RWPE2 (cell line): Measurements from ENCODE around the gene RMC1.

Source experiments
- ATAC-seq: fragments of 200-7000 bp; cut with Tn5 transposase; 3 replicates; pipeline ENCODE4 v1.9.1; 2021; ENCODE audit warnings: low read depth
- DNase-seq: peaks from one replicate; pipeline ENCODE4 v3.0.0-alpha.2; 2020; ENCODE audit warnings: low spot score
- H3K27ac ChIP-seq: fragments of 450-650 bp; 2 replicates; pipeline ENCODE4 v1.5.1; 2017; ENCODE audit warnings: mild to moderate bottlenecking; ENCODE audit not compliant: poor library complexity, severe bottlenecking
- H3K27me3 ChIP-seq: fragments of 250-450 bp; sonication (Bioruptor Pico); 2 replicates; pipeline ENCODE4 v1.5.1; 2021; ENCODE audit warnings: mild to moderate bottlenecking, moderate library complexity; ENCODE audit not compliant: insufficient read depth, poor library complexity, severe bottlenecking
- H3K36me3 ChIP-seq: fragments of 250-450 bp; sonication (Bioruptor Pico); 2 replicates; pipeline ENCODE4 v1.5.1; 2020; ENCODE audit warnings: low read depth, mild to moderate bottlenecking, moderate library complexity
- H3K4me1 ChIP-seq: fragments of 250-450 bp; sonication (Bioruptor Pico); 2 replicates; pipeline ENCODE4 v1.5.1; 2021; ENCODE audit warnings: mild to moderate bottlenecking, moderate library complexity; ENCODE audit not compliant: insufficient read depth, poor library complexity, severe bottlenecking
- H3K4me3 ChIP-seq: fragments of 250-450 bp; sonication (Bioruptor Pico); 2 replicates; pipeline ENCODE4 v1.5.1; 2021; ENCODE audit warnings: mild to moderate bottlenecking, moderate library complexity; ENCODE audit not compliant: severe bottlenecking
- H3K9me3 ChIP-seq: fragments of 250-450 bp; sonication (Bioruptor Pico); 2 replicates; pipeline ENCODE4 v1.5.1; 2021; ENCODE audit warnings: mild to moderate bottlenecking, moderate library complexity; ENCODE audit not compliant: severe bottlenecking
- TF ChIP-seq, protein P1 (sequence below): fragments of 450-650 bp; IDR thresholded peaks from one replicate; pipeline ENCODE4 v1.5.1; 2017; ENCODE audit warnings: mild to moderate bottlenecking, moderate library complexity; ENCODE audit not compliant: poor library complexity, severe bottlenecking

Gene RMC1

DNA sequence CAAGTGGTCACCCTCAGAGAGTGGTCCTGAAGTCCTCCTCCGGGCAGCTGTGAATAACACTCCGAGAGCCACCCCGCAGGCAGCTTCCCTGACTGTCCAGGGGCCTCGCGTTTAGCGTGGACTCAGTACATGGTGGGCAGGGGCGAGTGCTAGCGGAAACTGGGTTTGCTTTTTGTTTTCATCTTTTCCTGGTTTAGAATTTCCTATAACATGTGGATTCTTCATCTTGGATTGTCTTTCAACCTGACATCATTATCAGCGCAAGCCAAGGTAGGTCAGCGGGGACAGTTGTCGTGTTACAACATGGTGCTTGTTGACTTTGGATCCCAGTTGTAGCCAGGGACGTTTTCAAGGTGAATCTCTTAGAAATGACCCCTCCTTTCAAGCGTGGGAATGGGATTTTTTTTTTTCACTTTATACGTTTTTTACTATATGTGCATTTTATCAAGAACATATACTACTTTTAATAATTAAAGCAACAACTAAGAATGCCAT lies 20.9 kb downstream of the RMC1 start:
- no peak overlapping the region for H3K4me3 ChIP-seq
- TF ChIP-seq, protein P1, sequence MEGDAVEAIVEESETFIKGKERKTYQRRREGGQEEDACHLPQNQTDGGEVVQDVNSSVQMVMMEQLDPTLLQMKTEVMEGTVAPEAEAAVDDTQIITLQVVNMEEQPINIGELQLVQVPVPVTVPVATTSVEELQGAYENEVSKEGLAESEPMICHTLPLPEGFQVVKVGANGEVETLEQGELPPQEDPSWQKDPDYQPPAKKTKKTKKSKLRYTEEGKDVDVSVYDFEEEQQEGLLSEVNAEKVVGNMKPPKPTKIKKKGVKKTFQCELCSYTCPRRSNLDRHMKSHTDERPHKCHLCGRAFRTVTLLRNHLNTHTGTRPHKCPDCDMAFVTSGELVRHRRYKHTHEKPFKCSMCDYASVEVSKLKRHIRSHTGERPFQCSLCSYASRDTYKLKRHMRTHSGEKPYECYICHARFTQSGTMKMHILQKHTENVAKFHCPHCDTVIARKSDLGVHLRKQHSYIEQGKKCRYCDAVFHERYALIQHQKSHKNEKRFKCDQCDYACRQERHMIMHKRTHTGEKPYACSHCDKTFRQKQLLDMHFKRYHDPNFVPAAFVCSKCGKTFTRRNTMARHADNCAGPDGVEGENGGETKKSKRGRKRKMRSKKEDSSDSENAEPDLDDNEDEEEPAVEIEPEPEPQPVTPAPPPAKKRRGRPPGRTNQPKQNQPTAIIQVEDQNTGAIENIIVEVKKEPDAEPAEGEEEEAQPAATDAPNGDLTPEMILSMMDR = no peak
- no peak; the same call in 2 of the 3 replicates for ATAC-seq
- H3K9me3 ChIP-seq = no peaks in the 10 kb centered on the region
- peak overlapping the region; percentile 36 for H3K27ac ChIP-seq
- peaks cover 10% of the 10 kb centered on the region for H3K4me1 ChIP-seq
- DNase-seq = no peak
- peaks cover 74% of the 10 kb centered on the region for H3K36me3 ChIP-seq
- no peaks in the 10 kb centered on the region for H3K27me3 ChIP-seq

DNA sequence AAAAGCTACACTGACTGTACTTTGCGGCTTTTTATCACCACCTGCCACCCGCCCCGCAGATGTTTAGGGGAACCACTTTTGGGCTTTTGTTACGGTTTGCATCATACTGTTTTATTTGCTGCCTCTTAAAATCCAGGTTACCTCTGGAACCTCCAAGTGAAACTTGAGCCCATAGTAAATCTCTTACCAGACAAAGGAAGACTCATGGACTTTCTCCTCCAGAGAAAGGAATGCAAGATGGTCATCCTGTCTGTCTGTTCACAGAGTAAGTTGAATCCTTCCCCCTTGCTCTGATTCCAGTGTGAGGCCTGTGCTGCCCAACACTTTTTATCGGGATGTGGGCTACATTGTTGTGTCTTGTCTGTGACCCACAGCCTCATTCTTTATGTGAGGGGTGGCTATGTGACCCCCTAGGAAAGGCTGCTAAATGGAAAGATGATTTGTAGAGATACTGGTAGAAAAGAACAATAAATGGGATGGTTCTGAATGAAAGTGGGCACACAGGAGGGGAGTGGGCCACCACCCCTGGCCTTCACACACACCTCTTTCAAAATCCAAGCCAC lies 23.3 kb downstream of the RMC1 start:
- no peak overlapping the region for H3K27ac ChIP-seq
- TF ChIP-seq, protein P1 = no peak
- H3K27me3 ChIP-seq = no peaks in the 10 kb centered on the region
- H3K4me1 ChIP-seq = peaks cover 19% of the 10 kb centered on the region
- H3K9me3 ChIP-seq = no peaks in the 10 kb centered on the region
- H3K4me3 ChIP-seq = no peak overlapping the region
- DNase-seq (no peak), ATAC-seq (no peak)
- peaks cover 76% of the 10 kb centered on the region for H3K36me3 ChIP-seq

DNA sequence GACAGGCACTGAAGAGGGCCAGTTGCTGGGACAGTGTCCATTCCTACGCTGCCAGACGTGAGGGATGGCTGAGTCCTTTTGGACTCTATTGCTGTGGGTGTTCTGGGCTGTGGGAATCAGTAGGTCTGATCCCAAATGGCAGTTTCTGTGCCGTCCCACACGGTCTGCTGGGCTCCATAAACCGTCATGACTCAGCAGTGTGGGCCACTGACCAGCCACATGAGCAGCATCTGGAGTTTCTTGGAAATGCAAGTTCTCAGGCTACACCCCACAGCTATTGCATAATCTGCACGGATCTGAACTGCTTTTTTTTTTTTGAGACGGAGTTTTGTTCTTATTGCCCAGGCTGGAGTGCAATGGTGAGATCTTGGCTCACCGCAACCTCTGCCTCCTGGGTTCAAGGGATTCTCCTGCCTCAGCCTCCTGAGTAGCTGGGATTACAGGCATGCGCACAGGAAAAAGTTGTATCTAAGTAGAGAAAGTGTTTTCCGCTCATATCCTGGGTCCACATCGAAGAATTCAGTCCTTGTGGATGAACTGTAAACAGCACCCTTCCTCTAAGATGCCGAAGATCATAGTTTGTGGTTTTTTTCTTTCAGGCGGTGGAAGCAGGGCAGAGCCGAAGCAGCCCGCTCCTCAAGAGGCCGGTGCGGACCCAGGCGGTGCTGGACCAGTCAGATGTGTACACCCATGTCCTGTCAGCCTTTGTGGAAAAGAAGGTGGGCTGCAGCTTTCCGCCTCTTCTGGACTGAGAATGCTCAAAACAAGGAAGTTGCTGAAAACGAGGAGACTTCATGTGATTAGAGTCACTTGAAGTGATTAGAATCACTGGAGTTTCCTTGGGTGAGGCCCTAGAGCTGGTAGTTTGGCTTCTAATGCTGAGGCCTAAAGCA lies 25.5 kb downstream of the RMC1 start:
- peaks cover 80% of the 10 kb centered on the region for H3K36me3 ChIP-seq
- ATAC-seq (no peak), DNase-seq (no peak)
- TF ChIP-seq, protein P1 = no peak
- H3K27me3 ChIP-seq = no peaks in the 10 kb centered on the region
- peak overlapping the region; percentile 52 for H3K27ac ChIP-seq
- H3K9me3 ChIP-seq = no peaks in the 10 kb centered on the region
- H3K4me1 ChIP-seq = peaks cover 16% of the 10 kb centered on the region
- H3K4me3 ChIP-seq = no peak overlapping the region

DNA sequence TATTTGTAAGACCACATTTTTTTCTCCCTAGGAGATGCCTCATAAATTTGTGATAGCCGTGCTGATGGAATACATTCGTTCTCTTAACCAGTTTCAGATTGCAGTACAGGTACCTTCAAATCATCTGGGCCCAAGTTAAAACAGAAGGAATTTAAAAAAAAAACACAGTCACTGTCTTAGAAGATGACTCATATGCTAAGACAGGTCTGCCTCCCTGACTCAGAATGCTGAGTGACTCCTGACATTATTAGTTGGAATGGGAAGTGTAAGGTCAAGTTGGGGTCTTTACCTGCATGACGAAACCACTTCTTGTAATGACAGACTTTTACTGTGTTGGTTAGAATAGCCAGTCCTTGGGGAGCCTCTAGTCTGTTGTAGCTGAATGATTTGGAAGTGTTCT lies 26.3 kb downstream of the RMC1 start:
- ATAC-seq (peak; percentile 85), DNase-seq (no peak)
- peak overlapping the region; percentile 52 for H3K27ac ChIP-seq
- H3K9me3 ChIP-seq = no peaks in the 10 kb centered on the region
- TF ChIP-seq, protein P1 = no peak
- H3K4me1 ChIP-seq = peaks cover 11% of the 10 kb centered on the region
- no peaks in the 10 kb centered on the region for H3K27me3 ChIP-seq
- H3K36me3 ChIP-seq = peaks cover 88% of the 10 kb centered on the region
- H3K4me3 ChIP-seq = no peak overlapping the region
